GM19395 (cell line): Measurements from ENCODE around the gene SPRR2G.
"Not testable (repeated sequence)": the region's sequence is repeated elsewhere in the genome, so short reads cannot be mapped to it uniquely, and the experiment has no call there.

ENCODE experiments used
- ATAC-seq: cut with Tn5 transposase; IDR thresholded peaks from one replicate; pipeline ENCODE4 v1.9.1; 2021; ENCODE audit warnings: mild to moderate bottlenecking, moderate library complexity; ENCODE audit not compliant: unreplicated experiment

The SPRR2G gene

DNA sequence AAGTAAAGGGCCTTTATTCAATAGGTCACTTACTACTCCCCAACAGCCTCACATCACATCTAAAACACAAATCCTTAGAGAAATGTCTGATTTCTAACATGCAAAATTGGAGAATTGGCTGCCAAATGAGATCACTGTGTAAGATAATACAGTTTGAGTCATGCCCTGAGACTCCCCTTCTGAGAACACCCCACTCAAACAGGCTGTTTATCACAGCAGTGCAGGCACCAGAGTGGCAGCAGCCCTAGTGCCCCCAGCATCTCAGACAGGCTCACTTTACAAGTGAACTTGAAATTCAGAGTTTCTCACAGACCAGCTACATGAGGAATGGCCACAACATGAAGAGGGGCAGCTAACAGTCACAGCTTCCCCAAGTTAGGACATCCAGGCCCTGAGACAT, 35.4 kb downstream of the SPRR2G start:
- ATAC-seq: not testable (repeated sequence)

DNA sequence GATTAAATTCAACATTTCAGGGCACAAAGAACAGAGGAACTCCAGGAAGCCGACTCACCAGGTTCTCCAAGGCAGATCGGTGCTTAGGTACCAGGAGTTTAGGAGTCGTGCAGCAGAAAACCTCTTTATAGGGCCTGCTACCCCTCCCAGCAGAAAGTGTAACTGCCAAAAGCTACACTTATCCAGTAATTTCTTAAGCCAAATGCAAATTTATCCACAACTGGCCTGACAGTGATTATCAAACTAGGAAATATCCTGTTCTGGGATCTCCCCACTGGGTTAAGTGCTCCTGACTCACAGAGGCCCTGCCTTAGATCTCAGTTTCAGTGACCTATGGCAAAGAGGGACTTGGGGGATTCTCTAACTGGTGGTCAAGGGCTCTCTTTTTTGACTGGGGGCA, 37.3 kb downstream of the SPRR2G start, which contains the start of gene SPRR2F:
SPRR2F (minus strand) TSS at position 101 of the 400 bp plus-strand sequence. CDS start 783 bp downstream, outside the sequence.
- no peak for ATAC-seq

DNA sequence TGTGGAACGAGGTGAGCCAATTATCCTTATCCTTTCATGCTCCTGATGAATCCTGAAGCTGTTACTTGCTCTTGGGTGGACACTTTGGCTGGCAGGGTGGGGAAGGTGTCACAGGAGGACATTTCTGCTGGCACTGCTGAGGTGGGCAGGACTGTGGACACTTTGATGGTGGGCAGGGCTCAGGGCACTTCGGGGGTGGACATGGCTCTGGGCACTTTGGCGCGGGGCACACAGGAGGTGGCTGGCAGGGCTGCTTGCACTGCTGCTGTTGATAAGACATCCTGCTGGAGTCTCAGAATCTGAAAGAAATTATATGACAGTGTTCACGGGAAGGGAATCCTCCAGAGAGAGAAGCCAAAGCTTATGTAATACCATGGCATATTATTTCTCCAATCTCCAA, 38.2 kb downstream of the SPRR2G start:
- not testable (repeated sequence) for ATAC-seq

DNA sequence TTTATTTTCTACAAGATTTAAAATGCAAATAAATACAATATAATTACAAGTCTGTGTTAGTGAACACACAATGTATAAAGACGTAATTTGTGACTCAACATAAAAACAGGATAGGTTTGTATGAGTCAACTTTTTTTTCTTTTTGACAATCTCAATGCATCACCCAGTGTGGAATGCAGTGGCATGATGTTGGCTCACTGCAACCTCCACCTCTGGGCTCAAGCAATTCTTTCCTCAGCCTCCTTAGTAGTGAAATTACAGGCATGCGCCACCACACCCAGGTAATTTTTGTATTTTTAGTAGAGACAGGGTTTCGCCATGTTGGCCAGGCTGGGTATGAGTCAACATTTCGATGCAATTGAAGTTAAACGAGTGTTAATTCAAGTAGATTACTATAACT, 50.4 kb downstream of the SPRR2G start:
- ATAC-seq: no peak
